Measurements from ENCODE around the gene ZNF385B.
"Not testable (repeated sequence)": the region's sequence is repeated elsewhere in the genome, so short reads cannot be mapped to it uniquely, and the experiment has no call there.

The ZNF385B gene

GRCh38 chr2:179893616-179894015 is 32.2 kb upstream of the ZNF385B start:
- TF ChIP-seq CTCF (conservative IDR thresholded peaks at IDR 0.05; ENCODE audit: low read depth, low read length): no peak
- no peak for DNase-seq (ENCODE audit: low read depth)
- no peak overlapping the region for H3K4me3 ChIP-seq (ENCODE audit: low read depth, low read length)

GRCh38 chr2:179891237-179891636 is 29.8 kb upstream of the ZNF385B start:
- no peak overlapping the region for H3K4me3 ChIP-seq (ENCODE audit: low read depth, low read length)
- TF ChIP-seq CTCF (conservative IDR thresholded peaks at IDR 0.05; ENCODE audit: low read depth, low read length): no peak
- DNase-seq (ENCODE audit: low read depth): no peak

- no peak for DNase-seq (ENCODE audit: low read depth)
- H3K4me3 ChIP-seq (ENCODE audit: low read depth, low read length): no peak overlapping the region
- TF ChIP-seq CTCF (conservative IDR thresholded peaks at IDR 0.05; ENCODE audit: low read depth, low read length): no peak
Measured at GRCh38 chr2:179890666-179891065, 29.3 kb upstream of the ZNF385B start.

GRCh38 chr2:179888642-179889041 is 27.2 kb upstream of the ZNF385B start:
- not testable (repeated sequence) for H3K4me3 ChIP-seq (ENCODE audit: low read depth, low read length); DNase-seq (ENCODE audit: low read depth)

- TF ChIP-seq CTCF (conservative IDR thresholded peaks at IDR 0.05; ENCODE audit: low read depth, low read length): no peak
- DNase-seq (ENCODE audit: low read depth): no peak
- H3K4me3 ChIP-seq (ENCODE audit: low read depth, low read length): no peak overlapping the region
Measured at GRCh38 chr2:179884193-179884592, 22.8 kb upstream of the ZNF385B start.

GRCh38 chr2:179882851-179883806 is 21.7 kb upstream of the ZNF385B start:
- H3K4me3 ChIP-seq (ENCODE audit: low read depth, low read length): no peak overlapping the region
- TF ChIP-seq CTCF (conservative IDR thresholded peaks at IDR 0.05; ENCODE audit: low read depth, low read length): no peak
- no peak for DNase-seq (ENCODE audit: low read depth)

- no peak for DNase-seq (ENCODE audit: low read depth)
- no peak for TF ChIP-seq CTCF (conservative IDR thresholded peaks at IDR 0.05; ENCODE audit: low read depth, low read length)
Measured at GRCh38 chr2:179877601-179878364, 16.4 kb upstream of the ZNF385B start.

More at GRCh38 chr2:179877601-179878364, 16.4 kb upstream of the ZNF385B start:
- no peak overlapping the region for H3K4me3 ChIP-seq (ENCODE audit: low read depth, low read length)

Measured in choroid plexus epithelial cell (primary cell).